Liver (tissue), 3 donors: ENCODE measurements around the gene RNASE8.

ENCODE experiments used
- EGR1 ChIP-seq, 2 donors: IDR thresholded peaks; 2 replicates each; pipeline ENCODE4 v1.6.1; 2016 to 2018; ENCODE audit warnings: antibody characterized with exemption in 2 of 2, low read depth in 2 of 2
- FOXA1 ChIP-seq: IDR thresholded peaks from 2 replicates; pipeline ENCODE4 v1.6.1; 2016; ENCODE audit warnings: antibody characterized with exemption
- FOXA2 ChIP-seq: IDR thresholded peaks from 2 replicates; pipeline ENCODE4 v1.6.1; 2016; ENCODE audit warnings: antibody characterized with exemption
- GABPA ChIP-seq, 2 donors: IDR thresholded peaks in 1 of 2; conservative IDR thresholded peaks in 1 of 2; 2 replicates each; pipeline ENCODE4 v1.6.1; 2016; ENCODE audit warnings: antibody characterized with exemption in 2 of 2, mild to moderate bottlenecking in 1 of 2, moderate library complexity in 1 of 2
- JUND ChIP-seq, 2 donors: IDR thresholded peaks; 2 replicates each; pipeline ENCODE4 v1.6.1; 2016; ENCODE audit warnings: antibody characterized with exemption in 2 of 2
- NR2F2 ChIP-seq: IDR thresholded peaks from 2 replicates; pipeline ENCODE4 v1.6.1; 2016; ENCODE audit warnings: antibody characterized with exemption
- RAD21 ChIP-seq, 2 donors: IDR thresholded peaks; 2 replicates each; pipeline ENCODE4 v1.6.1; 2016; ENCODE audit warnings: antibody characterized with exemption in 2 of 2, mild to moderate bottlenecking in 2 of 2
- REST ChIP-seq: IDR thresholded peaks from 2 replicates; pipeline ENCODE4 v1.6.1; 2016; ENCODE audit warnings: antibody characterized with exemption, mild to moderate bottlenecking
- SP1 ChIP-seq: IDR thresholded peaks from 2 replicates; pipeline ENCODE4 v1.6.1; 2018; ENCODE audit warnings: antibody characterized with exemption, mild to moderate bottlenecking
- TAF1 ChIP-seq: conservative IDR thresholded peaks from 2 replicates; pipeline ENCODE4 v1.6.1; 2016; ENCODE audit warnings: antibody characterized with exemption, mild to moderate bottlenecking
- TF ChIP-seq, protein P1 (sequence below): fragments of 150-350 bp; IDR thresholded peaks from 2 replicates; pipeline ENCODE4 v1.5.1; 2017; ENCODE audit warnings: improper control_type of control experiment, low read depth, low read length; ENCODE audit not compliant: missing input control
- TF ChIP-seq, protein P2 (sequence below): IDR thresholded peaks from 2 replicates; pipeline ENCODE4 v1.6.1; 2016; ENCODE audit warnings: antibody characterized with exemption
- donor health status: healthy.
- donor health status: healthy.

- TF ChIP-seq, protein P1, sequence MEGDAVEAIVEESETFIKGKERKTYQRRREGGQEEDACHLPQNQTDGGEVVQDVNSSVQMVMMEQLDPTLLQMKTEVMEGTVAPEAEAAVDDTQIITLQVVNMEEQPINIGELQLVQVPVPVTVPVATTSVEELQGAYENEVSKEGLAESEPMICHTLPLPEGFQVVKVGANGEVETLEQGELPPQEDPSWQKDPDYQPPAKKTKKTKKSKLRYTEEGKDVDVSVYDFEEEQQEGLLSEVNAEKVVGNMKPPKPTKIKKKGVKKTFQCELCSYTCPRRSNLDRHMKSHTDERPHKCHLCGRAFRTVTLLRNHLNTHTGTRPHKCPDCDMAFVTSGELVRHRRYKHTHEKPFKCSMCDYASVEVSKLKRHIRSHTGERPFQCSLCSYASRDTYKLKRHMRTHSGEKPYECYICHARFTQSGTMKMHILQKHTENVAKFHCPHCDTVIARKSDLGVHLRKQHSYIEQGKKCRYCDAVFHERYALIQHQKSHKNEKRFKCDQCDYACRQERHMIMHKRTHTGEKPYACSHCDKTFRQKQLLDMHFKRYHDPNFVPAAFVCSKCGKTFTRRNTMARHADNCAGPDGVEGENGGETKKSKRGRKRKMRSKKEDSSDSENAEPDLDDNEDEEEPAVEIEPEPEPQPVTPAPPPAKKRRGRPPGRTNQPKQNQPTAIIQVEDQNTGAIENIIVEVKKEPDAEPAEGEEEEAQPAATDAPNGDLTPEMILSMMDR = no peak
- no peak for TF ChIP-seq TAF1
- TF ChIP-seq FOXA1 = no peak
- no peak for TF ChIP-seq RAD21 (IDR thresholded peaks at IDR 0.05)
- TF ChIP-seq SP1 = no peak
- TF ChIP-seq, protein P2, sequence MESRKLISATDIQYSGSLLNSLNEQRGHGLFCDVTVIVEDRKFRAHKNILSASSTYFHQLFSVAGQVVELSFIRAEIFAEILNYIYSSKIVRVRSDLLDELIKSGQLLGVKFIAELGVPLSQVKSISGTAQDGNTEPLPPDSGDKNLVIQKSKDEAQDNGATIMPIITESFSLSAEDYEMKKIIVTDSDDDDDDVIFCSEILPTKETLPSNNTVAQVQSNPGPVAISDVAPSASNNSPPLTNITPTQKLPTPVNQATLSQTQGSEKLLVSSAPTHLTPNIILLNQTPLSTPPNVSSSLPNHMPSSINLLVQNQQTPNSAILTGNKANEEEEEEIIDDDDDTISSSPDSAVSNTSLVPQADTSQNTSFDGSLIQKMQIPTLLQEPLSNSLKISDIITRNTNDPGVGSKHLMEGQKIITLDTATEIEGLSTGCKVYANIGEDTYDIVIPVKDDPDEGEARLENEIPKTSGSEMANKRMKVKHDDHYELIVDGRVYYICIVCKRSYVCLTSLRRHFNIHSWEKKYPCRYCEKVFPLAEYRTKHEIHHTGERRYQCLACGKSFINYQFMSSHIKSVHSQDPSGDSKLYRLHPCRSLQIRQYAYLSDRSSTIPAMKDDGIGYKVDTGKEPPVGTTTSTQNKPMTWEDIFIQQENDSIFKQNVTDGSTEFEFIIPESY = no peak
- TF ChIP-seq REST = no peak
- TF ChIP-seq EGR1 (IDR thresholded peaks at IDR 0.05; ENCODE audit: low read depth in 2 of 2) = no peak
- TF ChIP-seq JUND (IDR thresholded peaks at IDR 0.05) = no peak
- no peak for TF ChIP-seq GABPA (IDR thresholded peaks at IDR 0.05 in 1 of 2, conservative IDR thresholded peaks at IDR 0.05 in 1 of 2)
- TF ChIP-seq FOXA2 = no peak
- no peak for TF ChIP-seq NR2F2
These were observed 20.9 kb upstream of the RNASE8 start for GRCh38 chr14:21036751-21037150.
